Calu3 (cell line): ENCODE data around the gene EHD2. TPM values are rescaled to one million over a fixed set of nuclear protein-coding genes. Genes with fewer than 3 reads are reported as not detected.
"Not testable (repeated sequence)": the region's sequence is repeated elsewhere in the genome, so short reads cannot be mapped to it uniquely, and the experiment has no call there.

Source experiments
- BruUV-seq: library from RNA; stranded (reverse); fragments of 400-500 nt; replicated peaks from 2 replicates; lab custom pipeline; 2021; lab: Mats Ljungman, UMichigan
- CTCF ChIA-PET: fragments of 300-600 bp; sonication (Branson Sonifier 250); formaldehyde crosslinking; loops from one replicate; lab custom pipeline; 2022; ENCODE audit warnings: antibody characterized with exemption; lab: Charles Lee
- DNase-seq: peaks from one replicate; pipeline ENCODE4 v3.0.0; 2022
- H3K27ac Mint-ChIP-seq: one replicate; pipeline ENCODE4 v1.8.0; 2022; ENCODE audit warnings: mixed read lengths; ENCODE audit not compliant: unreplicated experiment
- H3K27me3 Mint-ChIP-seq: one replicate; pipeline ENCODE4 v1.8.0; 2022; ENCODE audit warnings: mixed read lengths; ENCODE audit not compliant: unreplicated experiment
- H3K36me3 Mint-ChIP-seq: one replicate; pipeline ENCODE4 v1.8.0; 2022; ENCODE audit warnings: mild to moderate bottlenecking, moderate library complexity, mixed read lengths; ENCODE audit not compliant: insufficient read depth, unreplicated experiment
- H3K4me1 Mint-ChIP-seq: one replicate; pipeline ENCODE4 v1.8.0; 2022; ENCODE audit warnings: mild to moderate bottlenecking, low read depth, mixed read lengths; ENCODE audit not compliant: unreplicated experiment
- H3K4me3 Mint-ChIP-seq: one replicate; pipeline ENCODE4 v1.8.0; 2022; ENCODE audit warnings: mild to moderate bottlenecking, low read depth, moderate library complexity, mixed read lengths; ENCODE audit not compliant: unreplicated experiment
- H3K9me3 Mint-ChIP-seq: one replicate; pipeline ENCODE4 v1.8.0; 2022; ENCODE audit warnings: low read depth, mixed read lengths; ENCODE audit not compliant: unreplicated experiment
- CTCF ChIP-seq: fragments of 200-600 bp; IDR thresholded peaks from one replicate; pipeline ENCODE4 v1.8.0; 2022; ENCODE audit warnings: antibody characterized with exemption; ENCODE audit not compliant: unreplicated experiment
- intact Hi-C: fragments of 100-400 bp; cut with micrococcal nuclease; formaldehyde crosslinking; loops from one replicate; pipeline ENCODE4 v1.10.0; 2022; ENCODE audit not compliant: unreplicated experiment
- total RNA-seq: library from RNA; stranded (reverse); gene quantifications from 2 replicates; pipeline ENCODE4 v1.2.3, GENCODE V29; 2022

Gene EHD2
- total RNA-seq, 1 experiment from 2014 or later, result 52.3 TPM

GRCh38 chr19:47711652-47712242 is 1.5 kb upstream of the EHD2 start:
- Mint-ChIP-seq H3K4me1 (peaks cover 23% of the 10 kb centered on the region), H3K9me3 (no peaks in the 10 kb centered on the region), H3K27me3 (no peaks in the 10 kb centered on the region), H3K4me3 (peak overlapping the region; percentile 5), H3K27ac (no peak overlapping the region), H3K36me3 (peaks cover 43% of the 10 kb centered on the region)
- CTCF ChIA-PET, result interaction anchor here (0.6 to 2.4 kb wide), 6 partner anchors 12 to 275 kb away, joined by 3 to 9 read pairs (median 8); no protein-coding TSS in a partner anchor
- TF ChIP-seq CTCF, result no peak
- intact Hi-C loops, result loop anchor here (2.0 kb wide), 2 partner anchors 33 to 151 kb away; partner anchors contain the start of gene NOP53
- BruUV-seq, result no TSS peak
- DNase-seq, result no peak

- Mint-ChIP-seq H3K27ac (peak overlapping the region; percentile 82), H3K4me1 (peaks cover 23% of the 10 kb centered on the region), H3K27me3 (no peaks in the 10 kb centered on the region), H3K9me3 (no peaks in the 10 kb centered on the region), H3K4me3 (peak overlapping the region; percentile 80), H3K36me3 (peaks cover 44% of the 10 kb centered on the region)
- no peak for TF ChIP-seq CTCF
- BruUV-seq, result TSS peak; percentile 74
- CTCF ChIA-PET, result interaction anchor here (0.7 to 2.4 kb wide), 6 partner anchors 10 to 286 kb away, joined by 3 to 34 read pairs (median 11); no protein-coding TSS in a partner anchor
- intact Hi-C loops, result no loop called here
- DNase-seq, result no peak
Observed at GRCh38 chr19:47714339-47714738, 1.1 kb downstream of the EHD2 start.

GRCh38 chr19:47714855-47715254 is 1.6 kb downstream of the EHD2 start:
- BruUV-seq, intact Hi-C loops, H3K9me3 Mint-ChIP-seq, CTCF ChIA-PET, H3K27me3 Mint-ChIP-seq, DNase-seq, H3K27ac Mint-ChIP-seq: not testable (repeated sequence)
- H3K4me3 Mint-ChIP-seq, result peak overlapping the region; percentile 20
- H3K36me3 Mint-ChIP-seq, result peaks cover 44% of the 10 kb centered on the region
- peaks cover 23% of the 10 kb centered on the region for H3K4me1 Mint-ChIP-seq

GRCh38 chr19:47716270-47716937 is 3.2 kb downstream of the EHD2 start:
- H3K27ac Mint-ChIP-seq, result no peak overlapping the region
- TF ChIP-seq CTCF, result no peak
- no peaks in the 10 kb centered on the region for H3K27me3 Mint-ChIP-seq
- intact Hi-C loops, result no loop called here
- CTCF ChIA-PET, result interaction anchor here (0.7 kb wide), 1 partner anchor 58 kb away, joined by 9 read pairs; no protein-coding TSS in a partner anchor
- BruUV-seq, result no TSS peak
- no peak overlapping the region for H3K4me3 Mint-ChIP-seq
- peaks cover 23% of the 10 kb centered on the region for H3K4me1 Mint-ChIP-seq
- peaks cover 49% of the 10 kb centered on the region for H3K36me3 Mint-ChIP-seq
- DNase-seq, result no peak
- no peaks in the 10 kb centered on the region for H3K9me3 Mint-ChIP-seq

GRCh38 chr19:47718415-47719046 is 5.3 kb downstream of the EHD2 start:
- BruUV-seq, H3K27me3 Mint-ChIP-seq, H3K4me3 Mint-ChIP-seq, DNase-seq, H3K27ac Mint-ChIP-seq, H3K9me3 Mint-ChIP-seq, intact Hi-C loops: not testable (repeated sequence)
- CTCF ChIA-PET, result interaction anchor here (0.6 to 0.9 kb wide), 2 partner anchors 9 to 150 kb away, joined by 3 to 5 read pairs; no protein-coding TSS in a partner anchor
- Mint-ChIP-seq H3K36me3 (peaks cover 41% of the 10 kb centered on the region), H3K4me1 (peaks cover 23% of the 10 kb centered on the region)
